ENCODE data around the gene DIP2C.
"Not testable (repeated sequence)": the region's sequence is repeated elsewhere in the genome, so short reads cannot be mapped to it uniquely, and the experiment has no call there.

Gene DIP2C

GRCh38 chr10:697097-697875 lies 7.8 kb upstream of the DIP2C start:
- DNase-seq (ENCODE audit: low read depth in 2 of 2), result no peak

DNA sequence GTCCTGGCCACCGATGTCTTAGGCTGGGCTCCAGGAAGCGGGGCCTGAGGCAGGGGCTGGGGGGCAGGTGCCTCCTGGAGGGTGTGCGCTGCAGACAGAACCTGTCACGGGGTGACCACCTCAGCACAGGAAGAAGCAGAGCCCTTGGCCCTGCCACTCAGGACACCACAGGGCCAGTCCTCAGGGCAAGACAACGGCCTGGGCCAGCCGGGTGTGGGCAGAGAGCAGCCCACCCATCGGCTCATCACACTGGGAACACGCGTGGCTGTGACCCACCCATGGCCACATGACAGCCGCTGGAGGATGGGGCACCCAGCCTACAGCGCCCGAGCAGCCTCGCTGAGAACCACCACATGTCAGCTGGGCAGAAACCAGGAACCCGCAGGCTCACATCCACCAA lies 5.9 kb upstream of the DIP2C start:
- DNase-seq (ENCODE audit: low read depth in 2 of 2), result no peak

DNA sequence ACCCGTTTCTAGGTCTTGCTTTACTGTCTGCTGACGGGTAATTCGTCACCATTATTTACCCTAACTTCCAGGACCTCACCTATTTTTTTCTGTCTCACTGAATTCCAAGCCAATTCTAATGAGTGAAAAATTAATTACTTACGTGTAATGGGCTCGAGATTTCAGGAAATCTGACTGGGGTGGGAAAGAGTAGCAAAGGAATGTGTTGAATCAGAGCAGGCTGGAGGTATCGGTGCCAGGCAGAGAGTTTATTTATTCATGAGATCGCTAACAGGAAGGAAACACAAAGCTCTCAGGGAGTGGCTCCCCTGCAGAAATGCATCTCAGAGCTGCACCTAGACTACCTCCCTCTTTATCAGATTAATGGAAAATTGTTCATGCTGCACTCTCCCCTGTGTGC lies 4.0 kb upstream of the DIP2C start:
- no peak for DNase-seq (ENCODE audit: low read depth in 2 of 2)

DNA sequence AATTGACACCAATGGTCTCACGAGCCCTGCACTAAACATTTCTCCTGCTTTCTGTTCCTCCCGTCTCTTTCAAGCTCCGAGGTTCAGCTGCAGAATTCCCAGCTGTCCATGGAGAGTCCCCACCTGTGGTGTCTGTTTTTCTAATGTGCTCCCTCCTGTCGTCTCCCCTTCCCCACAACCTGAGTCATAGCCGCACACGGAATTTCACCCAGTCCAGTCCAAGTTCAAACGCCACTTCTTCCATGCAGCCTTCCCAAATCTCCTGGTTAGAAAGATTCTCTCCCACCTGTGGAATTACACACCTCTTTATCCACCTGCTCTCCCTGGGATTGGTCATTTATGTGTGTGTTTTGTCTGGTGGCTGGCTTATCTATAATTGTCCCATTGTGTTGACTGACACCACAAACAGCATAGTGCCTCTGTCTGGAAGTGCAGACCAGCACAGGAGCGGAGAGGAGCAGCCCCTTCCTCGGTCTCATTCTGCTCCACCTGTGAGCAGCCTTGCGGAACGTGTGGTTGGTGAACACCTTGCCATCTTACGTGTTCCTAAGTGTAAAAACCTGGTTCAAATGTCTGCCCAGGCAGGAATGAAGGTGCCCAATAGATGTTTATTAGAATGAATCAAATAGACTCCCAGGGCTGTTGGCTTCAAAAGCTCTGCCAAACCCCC lies 3.3 kb upstream of the DIP2C start:
- no peak for DNase-seq (ENCODE audit: low read depth in 2 of 2)

GRCh38 chr10:691216-691615 lies 1.7 kb upstream of the DIP2C start:
- no peak for DNase-seq (ENCODE audit: low read depth in 2 of 2)

GRCh38 chr10:690372-691161 lies 1.1 kb upstream of the DIP2C start:
- no peak for DNase-seq (ENCODE audit: low read depth in 2 of 2)

DNA sequence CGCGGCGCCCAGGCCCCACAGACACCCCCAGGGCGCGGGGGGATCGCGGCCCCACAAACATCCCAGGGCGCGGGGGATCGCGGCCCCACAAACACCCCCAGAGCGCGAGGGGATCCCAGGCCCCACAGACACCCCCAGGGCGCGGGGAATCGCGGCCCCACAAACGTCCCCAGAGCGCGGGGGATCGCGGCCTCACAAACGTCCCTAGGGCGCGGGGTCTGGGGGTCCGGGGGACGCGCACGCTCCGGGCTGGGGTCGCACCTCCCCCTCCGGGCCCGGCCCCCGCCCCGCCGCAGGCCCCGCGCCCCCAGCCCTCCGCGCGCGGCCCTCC lies 382 bp downstream of the DIP2C start:
- DNase-seq (ENCODE audit: low read depth in 2 of 2), result no peak

GRCh38 chr10:688312-689120 lies 952 bp downstream of the DIP2C start:
- no peak for DNase-seq (ENCODE audit: low read depth in 2 of 2)

GRCh38 chr10:687583-688311 lies 1.7 kb downstream of the DIP2C start:
- DNase-seq (ENCODE audit: low read depth in 2 of 2), result no peak

GRCh38 chr10:686155-686931 lies 3.1 kb downstream of the DIP2C start:
- no peak for DNase-seq (ENCODE audit: low read depth in 2 of 2)

- no peak for DNase-seq (ENCODE audit: low read depth in 2 of 2)
These were observed 3.9 kb downstream of the DIP2C start for GRCh38 chr10:685613-686012.

DNA sequence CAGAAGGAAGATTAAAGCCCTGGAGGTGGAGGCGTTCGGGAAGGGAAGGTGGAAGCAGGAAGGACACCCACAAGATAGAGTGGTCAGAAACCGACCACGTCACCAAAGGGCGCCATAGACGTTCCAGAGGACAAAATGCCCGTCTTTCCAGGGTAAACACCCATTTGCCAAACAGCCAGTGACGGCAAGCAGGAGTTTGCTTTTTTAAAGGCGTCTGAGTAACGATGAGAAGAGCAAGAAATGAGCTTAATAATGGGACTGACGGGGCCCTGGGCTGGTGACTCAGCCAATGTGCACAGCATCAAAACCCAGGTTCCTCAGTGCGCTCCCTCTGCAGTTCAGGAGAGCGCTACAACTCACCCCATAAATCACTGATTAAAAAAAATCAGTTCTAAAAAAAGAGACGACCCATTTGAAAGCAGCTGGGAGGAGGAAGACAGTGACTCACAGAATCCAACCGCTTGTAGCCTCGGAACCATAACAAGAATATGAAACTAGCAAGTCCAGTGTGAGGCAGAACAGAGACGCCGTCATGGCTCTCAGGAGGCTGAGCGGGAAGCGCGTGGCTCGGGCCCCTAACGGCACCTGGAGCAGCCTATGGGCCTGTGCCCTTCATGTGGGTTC lies 5.9 kb downstream of the DIP2C start:
- DNase-seq (ENCODE audit: low read depth in 2 of 2), result no peak

DNA sequence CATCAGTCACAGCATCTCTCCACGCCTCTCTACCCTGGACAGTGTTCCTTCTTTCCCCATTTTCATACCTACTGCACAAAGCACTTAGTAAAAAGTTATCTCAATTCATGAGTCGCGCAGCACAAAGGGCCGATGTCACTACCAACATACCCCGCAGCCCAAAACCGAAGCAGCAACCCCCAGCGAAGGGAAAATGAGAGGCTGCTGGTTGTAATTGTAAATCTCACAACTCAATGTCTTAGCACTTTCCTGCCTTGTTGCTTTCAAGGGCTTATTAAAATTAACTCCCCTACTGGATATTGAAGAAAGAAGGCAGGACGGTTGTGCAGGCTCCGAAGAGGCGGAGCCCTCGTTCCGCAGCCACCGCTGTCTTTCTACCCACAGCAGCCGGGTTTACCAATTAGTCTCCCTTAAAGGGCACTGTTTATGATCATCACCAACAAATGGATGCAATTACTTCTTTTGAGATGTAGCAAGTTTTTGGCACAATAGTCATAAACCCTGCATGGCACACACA lies 6.5 kb downstream of the DIP2C start:
- no peak for DNase-seq (ENCODE audit: low read depth in 2 of 2)

GRCh38 chr10:681670-682318 lies 7.7 kb downstream of the DIP2C start:
- no peak for DNase-seq (ENCODE audit: low read depth in 2 of 2)

DNA sequence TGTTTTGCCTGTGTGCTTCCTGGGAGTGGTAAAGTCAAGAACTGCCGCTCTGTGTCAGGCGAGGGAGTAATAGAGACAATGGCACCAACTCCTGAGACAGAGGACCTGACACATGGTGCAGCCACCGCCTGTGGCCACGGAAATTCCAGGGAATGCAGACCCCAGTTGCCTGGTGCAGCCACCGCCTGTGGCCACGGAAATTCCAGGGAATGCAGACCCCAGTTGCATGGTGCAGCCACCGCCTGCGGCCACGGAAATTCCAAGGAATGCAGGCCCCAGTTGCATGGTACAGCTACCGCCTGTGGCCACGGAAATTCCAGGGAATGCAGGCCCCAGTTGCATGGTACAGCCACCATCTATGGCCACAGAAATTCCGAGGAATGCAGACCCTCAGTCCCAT lies 8.7 kb downstream of the DIP2C start:
- no peak for DNase-seq (ENCODE audit: low read depth in 2 of 2)

DNA sequence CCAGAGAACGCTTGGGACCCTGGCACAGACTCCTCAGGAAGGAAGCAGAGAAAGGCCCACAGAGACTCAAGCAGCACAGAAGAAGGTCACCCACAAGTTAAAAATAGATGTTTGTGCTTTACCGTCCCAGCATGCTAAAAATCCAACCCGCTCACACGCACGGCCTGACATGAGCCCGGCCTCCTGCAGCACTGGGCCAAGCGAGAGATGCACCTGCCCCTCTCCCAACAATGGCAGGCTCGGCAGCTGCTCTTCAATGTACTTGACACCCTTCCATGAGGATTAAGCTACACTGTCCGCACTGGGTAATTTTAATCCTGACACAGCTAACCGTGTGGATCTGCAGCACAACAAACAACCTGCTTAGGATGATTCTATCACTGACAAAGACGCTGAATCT lies 9.3 kb downstream of the DIP2C start:
- no peak for DNase-seq (ENCODE audit: low read depth in 2 of 2)

GRCh38 chr10:679556-679955 lies 9.9 kb downstream of the DIP2C start:
- no peak for DNase-seq (ENCODE audit: low read depth in 2 of 2)

DNA sequence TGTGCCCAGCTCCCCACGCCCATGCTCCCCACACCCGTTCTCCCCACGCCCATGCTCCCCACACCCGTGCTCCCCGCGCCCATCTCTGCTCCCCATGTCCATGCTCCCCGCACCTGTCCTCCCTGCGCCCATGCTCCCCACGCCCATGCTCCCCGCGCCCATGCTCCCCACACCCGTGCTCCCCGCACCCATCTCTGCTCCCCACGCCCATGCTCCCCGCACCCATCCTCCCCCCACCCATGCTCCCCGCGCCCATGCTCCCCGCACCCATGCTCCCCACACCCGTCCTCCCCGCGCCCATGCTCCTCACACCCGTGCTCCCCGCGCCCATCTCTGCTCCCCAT lies 10.8 kb downstream of the DIP2C start:
- DNase-seq (ENCODE audit: low read depth in 2 of 2), result not testable (repeated sequence)

All from stimulated activated CD4-positive, alpha-beta T cell treated with anti-CD3 and anti-CD28 coated beads, Interleukin-15, amount 100 ng/mL, for 48 hours (primary cell).